Stomach (tissue), 4 donors: ENCODE results near the gene ATXN10.

Experiments
- CTCF ChIP-seq, 7 experiments: fragments of 450-650 bp in 4 of 7; fragments of 200-600 bp in 3 of 7; sonication (generic) in 3 of 7; IDR thresholded peaks; one replicate each; pipeline ENCODE4 v1.5.1; 2016 to 2019; ENCODE audit warnings: antibody characterized with exemption in 7 of 7, control low read depth in 2 of 7, mild to moderate bottlenecking in 1 of 7
- EP300 ChIP-seq: sonication (generic); formaldehyde crosslinking; IDR thresholded peaks from one replicate; pipeline ENCODE4 v1.6.1; 2017; ENCODE audit warnings: antibody characterized with exemption
- POLR2AphosphoS5 ChIP-seq, 3 donors: sonication (generic); formaldehyde crosslinking; IDR thresholded peaks; one replicate each; pipeline ENCODE4 v1.6.1; 2016; ENCODE audit warnings: antibody characterized with exemption in 3 of 3

- TF ChIP-seq EP300 (no peak), POLR2AphosphoS5 (IDR thresholded peaks at IDR 0.05) (no peak), CTCF (IDR thresholded peaks at IDR 0.05) (no peak)
These were observed 196.4 kb downstream of the ATXN10 start for GRCh38 chr22:45867906-45868555.
